GM18498 (cell line): ENCODE measurements around the gene WDR88.
"Not testable (repeated sequence)": the region's sequence is repeated elsewhere in the genome, so short reads cannot be mapped to it uniquely, and the experiment has no call there.

Source experiments
- ATAC-seq: cut with Tn5 transposase; IDR thresholded peaks from one replicate; pipeline ENCODE4 v1.9.1; 2021; ENCODE audit warnings: mild to moderate bottlenecking, moderate library complexity; ENCODE audit not compliant: unreplicated experiment

The WDR88 gene

DNA sequence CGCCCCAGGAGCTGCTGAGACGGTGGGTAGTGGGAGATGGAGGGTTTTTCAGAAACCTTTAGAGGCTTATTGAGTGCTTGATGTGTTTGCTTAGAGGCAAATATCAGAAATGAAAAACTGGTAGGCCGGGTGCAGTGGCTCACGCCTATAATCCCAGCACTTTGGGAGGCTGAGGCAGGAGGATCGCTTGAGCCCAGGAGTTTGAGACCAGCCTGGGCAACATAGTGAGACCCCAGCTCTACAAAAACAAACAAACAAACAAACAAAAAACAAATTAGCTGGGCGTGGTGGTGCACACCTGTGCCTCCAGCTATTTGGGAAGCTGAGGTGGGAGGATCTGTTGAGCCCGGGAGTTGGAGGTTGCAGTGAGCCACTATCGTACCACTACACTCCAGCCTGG is 5.2 kb upstream of the WDR88 start:
- ATAC-seq: not testable (repeated sequence)

DNA sequence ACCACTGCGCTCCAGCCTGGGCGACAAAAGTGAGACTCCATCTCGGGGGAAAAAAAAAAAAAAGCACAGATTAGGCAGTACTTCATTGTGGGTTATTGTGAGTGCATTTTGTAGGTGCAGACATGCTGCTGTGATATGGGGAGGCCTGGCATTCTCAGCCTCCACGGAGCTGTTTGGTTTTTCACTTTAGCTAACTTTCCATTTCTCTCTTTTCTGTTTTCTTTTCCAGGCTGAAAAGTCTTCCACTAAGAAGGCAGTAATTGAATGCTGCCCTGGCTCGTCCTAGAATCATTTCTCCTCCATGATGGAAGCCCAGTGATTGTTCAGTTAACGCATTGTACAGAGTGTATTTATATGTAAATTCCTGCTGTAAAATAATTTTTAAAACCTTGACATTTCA is 2.0 kb upstream of the WDR88 start:
- ATAC-seq: no peak

DNA sequence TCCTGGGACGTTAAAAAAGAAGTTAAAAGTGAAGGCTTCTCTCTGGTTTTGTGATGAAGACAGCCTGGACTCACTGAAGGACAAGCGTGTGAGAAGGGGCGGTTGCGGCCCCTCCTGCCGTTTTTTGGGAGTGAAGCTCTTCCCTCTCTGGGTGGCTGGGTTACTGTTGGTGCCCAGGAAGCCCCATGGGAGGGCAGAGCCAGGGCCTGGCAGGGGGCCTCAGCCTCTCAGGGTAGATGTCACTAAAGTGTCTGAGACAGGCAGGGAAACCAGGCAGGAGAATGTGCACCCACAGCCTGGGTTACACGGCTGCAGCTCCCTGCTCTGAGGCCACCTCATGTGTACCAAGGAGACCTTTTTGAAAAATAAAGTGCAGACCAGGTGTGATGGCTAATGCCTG is 1.5 kb upstream of the WDR88 start:
- no peak for ATAC-seq

DNA sequence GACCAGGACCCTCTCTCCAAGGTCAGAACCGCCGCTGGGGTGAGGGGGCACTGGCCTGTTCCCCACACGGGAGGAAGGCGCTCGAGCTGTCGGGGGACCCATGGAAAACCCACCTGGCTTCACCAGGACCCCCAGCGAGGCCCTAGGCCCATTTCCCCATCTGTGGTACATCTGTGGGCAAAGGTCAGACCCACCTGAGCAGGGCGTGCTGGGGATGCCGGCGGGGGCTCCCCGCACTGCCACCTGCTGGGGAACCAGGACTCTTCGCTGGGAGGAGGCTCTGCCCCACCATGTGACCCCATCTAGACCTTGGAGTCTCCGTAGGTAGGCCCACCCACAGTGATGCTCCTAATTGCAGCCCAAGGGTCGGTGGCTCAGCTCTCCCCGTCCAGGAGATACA is 511 bp downstream of the WDR88 start:
- ATAC-seq: no peak

DNA sequence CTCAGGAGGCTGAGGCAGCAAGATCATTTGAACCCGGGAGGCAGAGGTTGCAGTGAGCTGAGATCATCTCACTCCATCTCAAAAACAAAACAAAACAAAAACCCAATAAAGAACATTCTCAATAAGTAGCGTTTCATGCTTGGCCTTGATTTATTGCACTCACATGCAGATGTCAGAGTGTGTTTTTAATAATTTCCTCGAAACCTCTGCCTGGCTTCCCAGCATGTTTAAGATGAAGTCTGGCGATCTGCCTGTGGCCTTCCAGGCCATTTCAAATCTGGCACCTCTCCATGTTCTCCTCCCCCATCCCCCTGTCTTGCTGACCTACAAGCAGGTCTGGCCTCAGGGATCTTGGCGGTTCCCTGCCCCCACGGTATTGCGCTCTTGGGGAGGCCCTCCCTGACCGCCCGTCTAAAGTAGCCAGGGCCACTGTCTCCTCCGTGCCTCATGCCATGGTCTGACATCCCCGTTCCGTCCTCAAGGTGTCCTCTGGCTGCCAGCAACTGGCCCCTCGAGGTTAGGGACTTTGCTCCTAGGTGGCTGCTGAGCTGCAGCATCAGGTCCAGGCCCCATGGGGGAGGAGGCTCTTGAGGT is 1.6 kb downstream of the WDR88 start:
- ATAC-seq: no peak

DNA sequence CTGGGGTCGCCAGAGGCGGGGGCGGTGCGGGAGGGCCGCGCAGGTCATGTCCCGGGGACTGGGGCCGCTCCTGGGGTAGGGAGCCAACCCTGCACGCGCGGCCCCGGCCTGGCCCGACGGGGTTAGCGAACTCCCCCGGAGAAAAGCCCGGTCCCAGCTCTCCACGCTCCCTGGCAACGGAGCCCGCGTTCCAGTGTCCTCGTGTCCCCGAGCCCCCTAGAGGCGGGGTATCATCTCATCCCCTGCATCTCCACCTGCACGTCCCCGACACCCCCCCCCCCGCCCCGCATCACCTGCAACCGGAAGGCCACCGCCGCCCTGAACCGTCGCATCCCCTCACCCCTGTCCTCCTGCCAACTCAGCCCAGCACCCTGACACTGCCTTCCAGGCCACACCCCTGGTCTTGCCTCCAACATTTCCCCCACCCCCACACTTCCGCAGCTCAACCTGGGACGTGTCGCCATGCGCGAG is 2.7 kb downstream of the WDR88 start:
- ATAC-seq: no peak

DNA sequence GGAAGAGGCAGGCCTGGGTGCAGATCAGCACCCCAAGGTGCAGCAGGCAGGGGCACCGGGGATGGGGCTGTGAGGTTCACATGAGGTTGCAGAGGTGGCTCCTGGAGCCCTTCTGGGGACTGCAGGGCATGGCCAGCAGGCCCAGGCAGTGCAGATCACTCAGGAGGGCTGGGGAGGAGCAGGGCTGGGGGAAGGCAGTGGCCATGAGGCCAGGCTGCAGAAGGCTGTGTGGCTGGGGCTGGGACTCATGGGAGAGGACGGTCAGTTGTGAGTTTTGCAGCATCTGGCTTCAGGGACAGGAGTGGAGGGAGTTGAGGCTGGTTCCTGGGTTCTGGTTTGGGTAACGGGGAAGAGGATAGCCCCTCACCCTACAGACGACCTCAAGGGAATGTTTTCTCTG is 7.3 kb downstream of the WDR88 start:
- no peak for ATAC-seq

DNA sequence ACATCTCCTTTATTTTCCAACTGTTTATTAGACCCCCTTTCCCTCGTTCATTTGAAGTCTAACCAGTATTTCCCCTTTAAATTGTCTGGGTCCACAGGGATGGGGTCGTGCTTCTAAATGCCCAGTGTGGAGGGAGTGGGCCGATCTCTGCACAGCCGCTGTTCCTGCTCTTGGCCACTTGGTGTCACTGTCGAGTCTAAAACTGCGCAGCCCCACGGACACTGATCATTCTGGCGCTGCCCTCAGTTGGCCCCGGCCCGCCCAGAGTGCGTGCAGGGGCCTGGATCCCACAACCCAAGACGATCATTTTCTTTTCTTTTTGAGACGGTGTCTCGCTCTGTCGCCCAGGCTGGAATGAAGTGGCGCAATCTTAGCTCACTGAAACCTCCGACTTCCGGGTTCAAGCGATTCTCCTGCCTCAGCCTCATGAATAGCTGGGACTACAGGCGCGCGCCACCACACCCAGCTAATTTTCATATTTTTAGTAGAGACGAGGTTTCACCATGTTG is 12.0 kb downstream of the WDR88 start:
- ATAC-seq: no peak

DNA sequence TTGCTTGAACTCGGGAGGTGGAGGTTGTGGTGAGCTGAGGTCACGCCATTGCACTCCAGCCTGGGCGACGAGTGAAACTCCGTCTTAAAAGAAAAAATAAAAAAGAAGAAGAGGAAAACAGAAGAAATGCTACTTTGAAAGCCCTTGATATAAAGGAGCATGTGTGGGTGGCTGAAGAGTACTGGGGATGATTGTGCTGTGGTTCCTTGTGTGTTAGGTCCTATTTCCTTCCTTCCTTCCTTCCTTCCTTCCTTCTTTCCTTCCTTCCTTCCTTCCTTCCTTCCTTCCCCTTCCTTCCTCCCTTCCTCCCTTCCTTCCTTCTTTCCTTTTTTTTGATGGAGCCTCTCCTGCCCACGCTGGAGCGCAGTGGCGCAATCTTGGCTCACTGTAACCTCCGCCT is 14.3 kb downstream of the WDR88 start:
- no peak for ATAC-seq

DNA sequence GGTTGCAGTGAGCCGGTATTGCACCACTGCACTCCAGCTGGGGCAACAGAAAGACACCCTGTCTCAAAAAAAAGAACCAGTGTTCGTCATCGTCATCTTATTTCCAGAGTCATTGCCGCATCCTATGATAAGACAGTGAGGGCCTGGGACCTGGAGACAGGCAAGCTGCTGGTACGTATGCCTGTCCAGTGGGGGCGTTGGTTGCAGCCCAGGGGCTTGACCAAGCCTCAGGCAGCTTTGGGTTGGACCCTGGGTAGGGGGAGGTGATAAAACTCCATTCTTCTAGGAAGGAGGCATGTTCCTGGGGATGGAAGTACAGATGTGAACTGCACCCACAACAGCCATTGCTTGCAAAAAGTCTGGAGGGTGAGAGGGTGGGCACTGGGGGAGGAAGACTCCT is 15.6 kb downstream of the WDR88 start:
- no peak for ATAC-seq

DNA sequence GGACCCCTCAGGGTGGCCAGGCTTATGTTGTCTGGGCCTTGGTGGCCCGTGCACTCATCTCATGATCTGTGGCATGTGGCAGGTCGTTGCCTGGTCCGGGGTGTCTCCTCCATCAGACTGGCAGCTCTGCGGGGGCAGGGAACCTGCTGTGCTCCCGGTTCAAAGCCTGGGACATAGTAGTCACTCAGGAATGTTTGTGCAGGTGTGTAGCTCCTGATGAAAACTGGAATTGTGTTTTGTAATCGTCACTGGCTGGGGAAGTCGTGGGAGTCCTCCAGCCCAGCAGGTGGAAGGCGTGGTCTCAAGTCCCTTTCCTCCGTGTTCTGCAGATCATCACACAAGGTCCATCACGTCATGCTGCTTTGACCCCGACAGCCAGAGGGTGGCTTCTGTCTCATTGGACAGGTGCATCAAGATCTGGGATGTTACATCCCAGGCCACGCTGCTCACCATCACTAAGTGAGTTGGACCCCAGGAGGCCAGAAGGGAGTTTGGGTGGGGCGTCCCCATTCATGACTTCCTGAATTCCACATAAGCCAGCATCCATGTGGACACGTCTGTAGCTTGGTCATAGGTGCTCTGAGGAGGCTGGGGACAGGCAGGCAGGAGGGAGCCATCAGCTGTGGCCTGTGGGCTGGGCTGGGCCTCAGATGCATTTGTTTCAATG is 19.1 kb downstream of the WDR88 start:
- ATAC-seq: no peak

DNA sequence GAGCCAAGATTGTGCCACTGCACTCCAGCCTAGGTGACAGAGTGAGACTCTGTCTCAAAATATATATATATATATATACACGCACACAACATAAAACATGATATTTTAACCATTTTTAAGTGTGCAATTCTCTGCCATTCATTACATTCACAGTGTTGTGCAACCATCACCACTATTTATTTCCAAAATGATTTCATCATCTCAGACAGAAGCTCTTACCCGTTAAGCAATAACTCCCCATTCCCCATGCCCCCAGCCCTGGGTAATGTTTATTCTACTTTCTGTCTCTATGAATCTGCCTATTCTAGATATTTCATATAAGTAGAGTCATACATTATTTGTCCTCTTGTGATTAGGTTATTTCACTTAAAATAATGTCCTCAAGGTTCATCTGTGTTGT is 20.3 kb downstream of the WDR88 start:
- no peak for ATAC-seq

DNA sequence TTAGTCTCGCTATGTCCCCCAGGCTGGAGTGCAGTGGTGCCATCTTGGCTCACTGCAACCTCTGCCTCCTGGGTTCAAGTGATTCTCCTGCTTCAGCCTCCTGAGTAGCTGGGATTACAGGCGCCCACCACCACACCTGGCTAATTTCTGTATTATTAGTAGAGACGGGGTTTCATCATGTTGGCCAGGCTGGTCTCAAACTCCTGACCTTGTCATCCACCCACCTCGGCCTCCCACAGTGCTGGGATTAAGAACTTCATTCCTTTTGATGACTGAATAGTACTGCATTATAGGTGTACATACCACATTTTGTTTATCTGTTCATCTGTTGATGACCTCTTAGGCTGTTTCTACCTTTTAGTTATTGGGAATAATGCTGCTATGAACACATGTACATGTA is 20.7 kb downstream of the WDR88 start:
- ATAC-seq: not testable (repeated sequence)

DNA sequence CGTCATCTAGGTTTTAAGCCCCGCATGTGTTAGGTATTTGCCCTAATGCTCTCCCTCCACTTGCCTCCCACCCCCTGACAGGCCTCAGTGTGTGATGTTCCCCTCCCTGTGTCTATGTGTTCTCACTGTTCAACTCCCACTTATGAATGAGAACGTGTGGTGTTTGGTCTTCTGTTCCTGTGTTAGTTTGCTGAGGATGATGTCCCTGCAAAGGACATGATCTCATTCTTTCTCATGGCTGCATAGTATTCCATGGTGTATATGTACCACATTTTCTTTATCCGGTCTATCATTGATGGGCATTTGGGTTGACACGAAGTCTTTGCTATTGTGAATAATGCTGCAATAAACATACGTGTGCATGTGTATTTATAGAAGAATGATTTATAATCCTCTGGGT is 22.4 kb downstream of the WDR88 start:
- ATAC-seq: not testable (repeated sequence)

DNA sequence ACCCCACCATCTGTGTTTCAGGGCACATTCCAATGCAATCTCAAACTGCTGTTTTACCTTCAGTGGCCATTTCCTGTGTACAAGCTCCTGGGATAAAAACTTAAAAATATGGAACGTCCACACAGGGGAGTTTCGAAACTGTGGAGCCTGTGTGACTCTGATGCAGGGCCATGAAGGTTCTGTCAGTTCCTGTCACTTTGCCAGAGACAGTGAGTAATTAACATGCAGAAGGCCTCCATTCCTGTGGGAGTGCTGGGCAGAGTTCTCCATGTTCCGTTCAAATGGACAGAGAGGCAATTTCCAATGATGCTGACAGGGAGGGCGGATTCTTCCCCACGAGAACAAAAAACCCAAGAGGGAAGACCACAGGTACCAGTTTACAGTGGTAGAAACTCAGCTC is 24.4 kb downstream of the WDR88 start:
- no peak for ATAC-seq

DNA sequence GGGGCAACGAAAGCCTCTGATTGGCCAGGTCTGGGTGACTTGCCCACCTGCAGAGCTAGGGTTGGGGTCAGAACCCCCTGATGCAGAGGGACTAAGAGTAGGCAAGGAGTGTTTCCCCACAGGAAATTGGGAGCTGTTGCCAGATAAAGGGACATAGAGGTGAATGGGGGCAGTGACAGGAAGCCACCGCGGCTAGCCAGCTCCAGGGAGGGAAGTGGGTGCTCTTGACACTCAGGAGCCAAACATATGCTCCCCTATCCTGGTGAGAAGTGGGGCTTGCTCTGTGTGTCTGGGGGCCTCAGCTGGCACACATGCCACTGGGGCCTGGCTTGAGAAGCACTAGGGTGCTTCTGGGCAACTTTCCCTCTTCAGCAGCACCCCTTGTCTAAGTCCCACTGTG is 26.0 kb downstream of the WDR88 start:
- ATAC-seq: no peak

DNA sequence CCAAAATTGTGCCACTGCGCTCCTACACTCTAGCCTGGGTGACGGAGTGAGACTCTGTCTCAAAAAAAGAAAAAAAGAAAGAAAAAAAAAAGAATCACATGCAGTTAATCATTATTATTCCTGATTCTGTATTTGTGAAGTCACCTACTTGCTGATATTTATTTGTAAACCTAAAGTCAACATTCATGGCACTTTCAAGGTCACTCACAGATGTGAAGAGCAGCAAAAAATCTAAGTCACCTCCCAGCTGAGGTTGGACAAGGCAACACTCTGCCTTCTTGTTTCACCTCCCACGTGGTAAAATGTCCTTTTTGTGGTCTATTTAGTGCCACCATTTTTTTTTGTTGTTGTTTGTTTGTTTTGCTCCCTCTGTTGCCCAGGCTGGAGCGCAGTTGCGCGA is 26.5 kb downstream of the WDR88 start:
- no peak for ATAC-seq

DNA sequence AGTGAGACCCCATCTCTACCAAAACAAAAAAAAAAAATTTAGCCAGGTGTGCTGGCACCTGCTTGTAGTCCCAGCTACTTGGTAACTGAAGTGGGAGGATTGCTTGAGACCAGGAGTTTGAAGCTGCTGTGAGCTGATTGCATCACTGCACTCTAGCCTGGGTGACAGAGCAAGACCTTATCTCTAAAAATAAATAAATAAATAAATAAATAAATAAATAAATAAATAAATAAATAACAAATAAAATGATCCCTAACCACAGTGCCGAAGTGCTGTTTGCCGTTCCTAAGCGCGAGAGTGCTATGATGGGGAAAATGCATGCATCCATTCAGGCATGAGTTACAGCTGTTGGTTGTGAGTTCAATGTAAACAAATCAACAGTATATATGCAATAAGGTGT is 27.2 kb downstream of the WDR88 start:
- no peak for ATAC-seq

DNA sequence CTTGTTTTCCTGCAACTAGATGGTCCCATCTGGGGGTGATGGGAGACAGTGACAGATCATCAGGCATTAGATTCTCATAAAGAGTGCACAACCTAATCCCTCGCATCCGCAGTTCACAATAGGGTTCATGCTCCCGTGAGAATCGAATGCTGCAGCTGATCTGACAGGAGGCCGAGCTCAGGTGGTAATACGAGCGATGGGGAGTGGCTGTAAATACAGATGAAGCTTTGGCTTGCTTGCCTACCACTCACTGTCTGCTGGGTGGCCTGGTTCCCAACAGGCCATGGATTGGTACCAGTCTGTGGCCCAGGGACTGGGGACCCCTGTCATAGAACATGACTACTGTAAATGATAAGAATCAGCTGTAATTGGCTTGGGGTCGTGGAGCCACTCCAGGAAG is 28.0 kb downstream of the WDR88 start:
- ATAC-seq: no peak

DNA sequence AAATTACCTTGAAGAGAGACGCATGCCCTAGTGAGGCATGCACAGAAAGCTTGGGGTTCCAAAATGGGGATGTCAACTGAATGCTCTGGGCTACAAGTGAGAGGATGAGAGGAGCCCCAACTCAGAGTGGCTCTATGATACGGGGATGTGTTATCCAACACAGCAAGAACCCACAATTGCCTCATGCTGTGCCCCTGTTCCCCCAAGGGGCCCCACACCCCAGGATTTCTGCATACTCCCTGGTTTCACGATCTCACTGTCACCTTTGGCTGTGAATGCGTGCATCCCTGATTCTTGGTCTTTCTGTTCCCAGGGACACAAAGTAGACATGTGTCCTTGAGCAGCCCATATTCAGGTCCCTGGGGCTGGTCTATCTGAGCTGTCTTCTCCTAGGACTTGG is 29.3 kb downstream of the WDR88 start:
- ATAC-seq: no peak

DNA sequence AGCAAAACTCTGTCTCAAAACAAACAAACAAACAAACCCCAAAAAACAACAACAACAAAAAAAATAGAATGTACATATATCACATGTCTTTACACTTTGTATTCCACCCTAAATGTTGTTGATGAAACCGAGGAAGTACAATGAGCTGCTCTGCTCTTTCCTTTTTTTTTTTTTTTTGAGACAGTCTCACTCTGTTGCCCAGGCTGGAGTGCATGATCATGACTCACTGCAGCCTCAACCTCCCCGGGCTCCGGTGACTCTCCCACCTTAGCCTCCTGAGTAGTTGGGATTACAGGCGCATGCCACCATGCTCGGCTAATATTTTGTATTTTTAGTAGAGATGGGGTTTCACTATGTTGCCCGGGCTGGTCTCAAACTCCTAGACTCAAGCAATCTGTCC is 31.6 kb downstream of the WDR88 start:
- ATAC-seq: no peak

DNA sequence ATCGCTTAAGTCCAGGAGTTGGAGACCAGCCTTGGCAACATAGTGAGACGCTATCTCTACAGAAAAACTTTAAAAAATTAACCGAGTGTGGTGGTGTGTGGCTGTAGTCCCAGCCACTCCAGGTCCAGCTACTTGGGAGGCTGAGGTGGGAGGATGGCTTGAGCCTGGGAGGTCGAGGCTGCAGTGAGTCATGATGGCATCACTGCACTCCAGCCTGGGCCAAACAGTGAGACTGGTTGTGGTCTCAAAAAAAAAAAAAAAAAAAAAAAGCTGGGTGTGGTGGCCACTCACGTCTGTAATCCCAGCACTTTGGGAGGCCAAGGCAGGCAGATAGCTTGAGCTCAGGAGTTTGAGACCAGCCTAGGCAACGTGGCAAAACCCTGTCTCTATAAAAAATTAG is 34.1 kb downstream of the WDR88 start:
- not testable (repeated sequence) for ATAC-seq

DNA sequence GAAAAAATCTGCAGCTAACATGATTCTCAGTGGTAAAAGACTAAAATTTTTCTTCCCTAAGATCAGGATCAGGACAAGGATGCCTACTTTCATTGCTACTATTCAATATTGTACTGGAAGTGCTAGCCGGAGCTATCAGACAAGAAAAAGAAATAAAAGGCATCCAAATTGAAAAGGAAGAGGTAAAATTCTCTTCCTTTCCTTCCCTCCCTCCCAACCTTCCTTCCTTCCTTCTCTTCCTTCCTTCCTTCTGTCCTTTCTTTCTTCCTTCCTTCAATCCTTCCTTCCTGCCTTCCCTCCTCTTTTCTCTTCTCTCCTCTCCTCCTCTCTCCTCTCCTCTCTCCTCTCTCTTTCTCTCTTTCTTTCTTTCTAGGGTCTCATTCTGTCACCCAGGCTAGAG is 35.5 kb downstream of the WDR88 start:
- no peak for ATAC-seq
